DND-41 (cell line): ENCODE data around the gene MBD3.
A peak's percentile ranks its signal among the peaks of the same experiment; 100 is the strongest.

ENCODE experiments used
- ATAC-seq: fragments of 200-7000 bp; cut with Tn5 transposase; 3 replicates; pipeline ENCODE4 v1.9.1; 2021; ENCODE audit warnings: low read depth; ENCODE audit not compliant: insufficient read depth
- DNase-seq: peaks from one replicate; pipeline ENCODE4 v3.0.0-alpha.2; 2020
- H2AFZ ChIP-seq: 2 replicates; pipeline ENCODE4 v1.6.0; 2012; ENCODE audit warnings: low read depth, low read length
- H3K27ac ChIP-seq: 2 replicates; pipeline ENCODE4 v1.5.1; 2012; ENCODE audit warnings: low read length, inconsistent platforms
- H3K27me3 ChIP-seq: fragments of 200-600 bp; sonication (generic); 2 replicates; pipeline ENCODE4 v1.6.0; 2012; ENCODE audit warnings: low read length, mild to moderate bottlenecking, inconsistent platforms; ENCODE audit not compliant: insufficient read depth, poor library complexity
- H3K36me3 ChIP-seq: 2 replicates; pipeline ENCODE4 v1.5.1; 2012; ENCODE audit warnings: low read length, inconsistent platforms; ENCODE audit not compliant: insufficient read depth
- H3K4me1 ChIP-seq: 2 replicates; pipeline ENCODE4 v1.5.1; 2012; ENCODE audit warnings: mild to moderate bottlenecking, low read length; ENCODE audit not compliant: insufficient read depth
- H3K4me2 ChIP-seq: 2 replicates; pipeline ENCODE4 v1.6.0; 2012; ENCODE audit warnings: mild to moderate bottlenecking, moderate library complexity, low read length, inconsistent platforms; ENCODE audit not compliant: insufficient read depth
- H3K4me3 ChIP-seq, 2 experiments: fragments of 200-600 bp in 1 of 2; shearing (Covaris generic) in 1 of 2; 2 replicates each; pipeline ENCODE4 v1.5.1; 2012 to 2016; ENCODE audit warnings: inconsistent platforms in 2 of 2, low read length in 2 of 2, mild to moderate bottlenecking in 2 of 2, low read depth in 1 of 2, moderate library complexity in 1 of 2
- H3K79me2 ChIP-seq: 2 replicates; pipeline ENCODE4 v1.6.0; 2012; ENCODE audit warnings: low read length, inconsistent platforms; ENCODE audit not compliant: insufficient read depth
- H3K9ac ChIP-seq: 2 replicates; pipeline ENCODE4 v1.6.0; 2012; ENCODE audit warnings: low read depth, mild to moderate bottlenecking, inconsistent platforms, low read length, moderate library complexity
- H3K9me3 ChIP-seq: 2 replicates; pipeline ENCODE4 v1.5.1; 2012; ENCODE audit warnings: low read length, moderate library complexity, mild to moderate bottlenecking, inconsistent platforms; ENCODE audit not compliant: insufficient read depth, severe bottlenecking
- H4K20me1 ChIP-seq: 2 replicates; pipeline ENCODE4 v1.6.0; 2012; ENCODE audit warnings: low read length; ENCODE audit not compliant: insufficient read depth
- CTCF ChIP-seq: IDR thresholded peaks from 2 replicates; pipeline ENCODE4 v1.5.1; 2012; ENCODE audit warnings: borderline replicate concordance, low read length, moderate library complexity, mild to moderate bottlenecking; ENCODE audit not compliant: poor library complexity, severe bottlenecking; ENCODE audit errors: extremely low read depth
- EZH2 ChIP-seq: IDR thresholded peaks from 3 replicates; pipeline ENCODE4 v1.6.1; 2012; ENCODE audit warnings: borderline replicate concordance, low read depth, mild to moderate bottlenecking, moderate library complexity, low read length, inconsistent platforms; ENCODE audit not compliant: severe bottlenecking

MBD3 gene

GRCh38 chr19:1590641-1591397, 1.8 kb downstream of the MBD3 start:
- H3K27ac ChIP-seq = peak overlapping the region; percentile 96
- DNase-seq (peak; percentile 53), ATAC-seq (peak; percentile 49)
- H3K4me1 ChIP-seq = peaks cover 28% of the 10 kb centered on the region
- H3K9ac ChIP-seq = peak overlapping the region; percentile 100
- H4K20me1 ChIP-seq = peaks cover 38% of the 10 kb centered on the region
- TF ChIP-seq EZH2 (no peak), CTCF (peak; percentile 44)
- H3K4me3 ChIP-seq = peak overlapping the region; percentile 84 to 89; a peak in 3 of 4 replicates
- no peaks in the 10 kb centered on the region for H3K27me3 ChIP-seq
- H2AFZ ChIP-seq = no peak overlapping the region
- peaks cover 64% of the 10 kb centered on the region for H3K79me2 ChIP-seq
- peak overlapping the region; percentile 72 for H3K4me2 ChIP-seq
- H3K36me3 ChIP-seq = peaks cover 38% of the 10 kb centered on the region
- no peaks in the 10 kb centered on the region for H3K9me3 ChIP-seq

- H3K27ac ChIP-seq = no peak overlapping the region
- ATAC-seq (no peak), DNase-seq (no peak)
- H3K9me3 ChIP-seq = no peaks in the 10 kb centered on the region
- no peak overlapping the region for H3K4me3 ChIP-seq
- H3K4me1 ChIP-seq = peaks cover 19% of the 10 kb centered on the region
- no peak overlapping the region for H3K9ac ChIP-seq
- H3K36me3 ChIP-seq = peaks cover 61% of the 10 kb centered on the region
- peaks cover 87% of the 10 kb centered on the region for H3K79me2 ChIP-seq
- peaks cover 54% of the 10 kb centered on the region for H4K20me1 ChIP-seq
- H3K4me2 ChIP-seq = no peak overlapping the region
- TF ChIP-seq CTCF = no peak
- no peak for TF ChIP-seq EZH2
- no peaks in the 10 kb centered on the region for H3K27me3 ChIP-seq
- no peak overlapping the region for H2AFZ ChIP-seq
Measured at GRCh38 chr19:1587872-1588271, 4.8 kb downstream of the MBD3 start.

GRCh38 chr19:1585243-1585580, 7.5 kb downstream of the MBD3 start:
- Histone ChIP-seq H3K4me3 (no peak overlapping the region), H4K20me1 (peaks cover 62% of the 10 kb centered on the region), H3K9me3 (no peaks in the 10 kb centered on the region), H3K4me1 (peaks cover 7% of the 10 kb centered on the region), H3K79me2 (peaks cover 70% of the 10 kb centered on the region), H3K9ac (no peak overlapping the region), H3K36me3 (peaks cover 70% of the 10 kb centered on the region), H2AFZ (no peak overlapping the region), H3K27me3 (no peaks in the 10 kb centered on the region), H3K27ac (no peak overlapping the region), H3K4me2 (no peak overlapping the region)
- ATAC-seq = no peak
- DNase-seq = no peak
- TF ChIP-seq CTCF (no peak), EZH2 (no peak)
